Choroid plexus epithelial cell (primary cell): ENCODE results near the gene CMIP.
"Not testable (repeated sequence)": the region's sequence is repeated elsewhere in the genome, so short reads cannot be mapped to it uniquely, and the experiment has no call there.

Experiments used
- DNase-seq: peaks from one replicate; pipeline ENCODE4 v3.0.0-alpha.2; 2010; ENCODE audit warnings: low read depth
- H3K4me3 ChIP-seq: 2 replicates; pipeline ENCODE4 v1.5.1; 2011; ENCODE audit warnings: low read depth, mild to moderate bottlenecking, control low read depth, low read length, moderate library complexity
- CTCF ChIP-seq: conservative IDR thresholded peaks from 2 replicates; pipeline ENCODE4 v1.5.1; 2011; ENCODE audit warnings: low read depth, mild to moderate bottlenecking, control low read depth, inconsistent platforms, low read length, moderate library complexity

The CMIP gene

GRCh38 chr16:81688182-81688581, 243.6 kb downstream of the CMIP start:
- no peak for DNase-seq
- no peak overlapping the region for H3K4me3 ChIP-seq
- no peak for TF ChIP-seq CTCF

- DNase-seq, H3K4me3 ChIP-seq: not testable (repeated sequence)
Observed at GRCh38 chr16:81688839-81689238, 244.2 kb downstream of the CMIP start.

GRCh38 chr16:81692021-81692420, 247.4 kb downstream of the CMIP start:
- no peak for DNase-seq
- no peak for TF ChIP-seq CTCF

GRCh38 chr16:81692571-81692970, 248.0 kb downstream of the CMIP start:
- no peak for TF ChIP-seq CTCF
- no peak for DNase-seq
- no peak overlapping the region for H3K4me3 ChIP-seq

More at GRCh38 chr16:81692021-81692420, 247.4 kb downstream of the CMIP start:
- H3K4me3 ChIP-seq: no peak overlapping the region

GRCh38 chr16:81693041-81693743, 248.6 kb downstream of the CMIP start:
- TF ChIP-seq CTCF: no peak
- no peak for DNase-seq
- no peak overlapping the region for H3K4me3 ChIP-seq

- no peak for TF ChIP-seq CTCF
- no peak overlapping the region for H3K4me3 ChIP-seq
- DNase-seq: no peak
Observed at GRCh38 chr16:81693744-81694303, 249.2 kb downstream of the CMIP start.

GRCh38 chr16:81694494-81695280, 250.1 kb downstream of the CMIP start:
- H3K4me3 ChIP-seq: no peak overlapping the region
- DNase-seq: no peak
- no peak for TF ChIP-seq CTCF
